CD14-positive monocyte (primary cell): Measurements from ENCODE around the gene TMEM244. TPM values are rescaled to one million over a fixed set of nuclear protein-coding genes. Genes with fewer than 3 reads are reported as not detected.

Experiments used
- DNase-seq, 3 donors: peaks; one replicate each; pipeline ENCODE4 v3.0.0-alpha.2; 2011 to 2022
- H2AFZ ChIP-seq: 2 replicates; pipeline ENCODE4 v1.6.0; 2012; ENCODE audit warnings: mild to moderate bottlenecking, low read depth, low read length, inconsistent platforms; ENCODE audit not compliant: insufficient read depth, poor library complexity, severe bottlenecking
- H3K27ac ChIP-seq, 2 donors: 1 replicate in 1 of 2; 2 replicates in 1 of 2; pipeline ENCODE4 v1.5.1; 2012 to 2013; ENCODE audit warnings: low read length in 2 of 2, control low read depth in 1 of 2, inconsistent platforms in 1 of 2, low read depth in 1 of 2, mild to moderate bottlenecking in 1 of 2
- H3K27me3 ChIP-seq, 2 donors: one replicate each; pipeline versions ENCODE4 v1.6.0 to v1.6.1; 2011 to 2013; ENCODE audit warnings: low read length in 2 of 2; ENCODE audit not compliant: control insufficient read depth in 2 of 2, insufficient read depth in 2 of 2
- H3K36me3 ChIP-seq, 2 donors: replicated peaks in 1 of 2; 1 replicate in 1 of 2; 2 replicates in 1 of 2; pipeline versions ENCODE4 v1.5.1 to v1.6.1; 2012 to 2013; ENCODE audit warnings: low read length in 2 of 2, control low read depth in 1 of 2, inconsistent platforms in 1 of 2, mild to moderate bottlenecking in 1 of 2; ENCODE audit not compliant: insufficient read depth in 2 of 2, control insufficient read depth in 1 of 2
- H3K4me1 ChIP-seq, 2 donors: 1 replicate in 1 of 2; 2 replicates in 1 of 2; pipeline versions ENCODE4 v1.5.1 to v1.6.1; 2012 to 2013; ENCODE audit warnings: low read length in 2 of 2, control low read depth in 1 of 2, inconsistent platforms in 1 of 2, mild to moderate bottlenecking in 1 of 2, moderate library complexity in 1 of 2; ENCODE audit not compliant: insufficient read depth in 2 of 2, control insufficient read depth in 1 of 2
- H3K4me2 ChIP-seq: replicated peaks from 2 replicates; pipeline ENCODE3; 2012; ENCODE audit warnings: low read length, moderate library complexity, mild to moderate bottlenecking; ENCODE audit not compliant: poor library complexity, severe bottlenecking; ENCODE audit errors: extremely low read depth
- H3K4me3 ChIP-seq, 3 experiments: fragments of 200-600 bp in 1 of 3; sonication (generic) in 1 of 3; replicated peaks in 1 of 3; 1 replicate in 2 of 3; 2 replicates in 1 of 3; pipeline ENCODE4 v1.5.1; 2011 to 2013; ENCODE audit warnings: low read length in 3 of 3, mild to moderate bottlenecking in 3 of 3, control low read depth in 2 of 3, low read depth in 2 of 3, inconsistent platforms in 1 of 3, moderate library complexity in 1 of 3
- H3K79me2 ChIP-seq: 2 replicates; pipeline ENCODE4 v1.6.0; 2012; ENCODE audit warnings: mild to moderate bottlenecking, control low read depth, inconsistent platforms, low read length, moderate library complexity; ENCODE audit not compliant: insufficient read depth
- H3K9ac ChIP-seq: 2 replicates; pipeline ENCODE4 v1.6.0; 2017; ENCODE audit warnings: low read length, mild to moderate bottlenecking; ENCODE audit not compliant: insufficient read depth, poor library complexity, severe bottlenecking
- H3K9me3 ChIP-seq, 2 donors: replicated peaks in 1 of 2; 1 replicate in 1 of 2; 2 replicates in 1 of 2; pipeline versions ENCODE4 v1.5.1 to v1.6.1; 2012 to 2013; ENCODE audit warnings: low read length in 2 of 2, control low read depth in 1 of 2; ENCODE audit not compliant: control insufficient read depth in 1 of 2, insufficient read depth in 1 of 2
- H4K20me1 ChIP-seq: 2 replicates; pipeline ENCODE4 v1.6.0; 2012; ENCODE audit warnings: mild to moderate bottlenecking, low read length, control low read depth, moderate library complexity; ENCODE audit not compliant: insufficient read depth
- H3K27ac Mint-ChIP-seq, 7 donors: one replicate each; pipeline ENCODE4 v1.8.0; 2020; ENCODE audit warnings: mild to moderate bottlenecking in 7 of 7, mixed read lengths in 7 of 7, moderate library complexity in 6 of 7, inconsistent platforms in 2 of 7
- H3K27me3 Mint-ChIP-seq, 3 donors: one replicate each; pipeline ENCODE4 v1.8.0; 2021 to 2022; ENCODE audit warnings: low read depth in 3 of 3, mild to moderate bottlenecking in 3 of 3, mixed read lengths in 3 of 3, moderate library complexity in 3 of 3, inconsistent platforms in 1 of 3
- H3K36me3 Mint-ChIP-seq, 2 donors: one replicate each; pipeline ENCODE4 v1.8.0; 2020; ENCODE audit warnings: mixed read lengths in 2 of 2, inconsistent platforms in 1 of 2, mild to moderate bottlenecking in 1 of 2
- H3K4me1 Mint-ChIP-seq: one replicate; pipeline ENCODE4 v1.8.0; 2020; ENCODE audit warnings: mild to moderate bottlenecking, mixed read lengths
- H3K4me3 Mint-ChIP-seq, 2 donors: one replicate each; pipeline ENCODE4 v1.8.0; 2020; ENCODE audit warnings: mild to moderate bottlenecking in 2 of 2, mixed read lengths in 2 of 2, moderate library complexity in 1 of 2
- H3K9me3 Mint-ChIP-seq, 7 donors: one replicate each; pipeline ENCODE4 v1.8.0; 2020 to 2022; ENCODE audit warnings: mixed read lengths in 7 of 7, mild to moderate bottlenecking in 6 of 7, moderate library complexity in 6 of 7, inconsistent platforms in 2 of 7
- WGBS: methylation state at CpG from one replicate; pipeline ENCODE4 v1.1.5; 2013; ENCODE audit warnings: missing lambda C conversion rate; ENCODE audit not compliant: insufficient coverage; 5-methylcytosine and 5-hydroxymethylcytosine counted together
- intact Hi-C, 2 donors: fragments of 100-400 bp; cut with micrococcal nuclease; formaldehyde crosslinking; loops; one replicate each; pipeline versions ENCODE4 v1.15.0 to v1.15.1; 2023
- polyA plus RNA-seq, 3 donors: library from polyadenylated mRNA; depleted of rRNA in 1 of 3; unstranded in 2 of 3; stranded (reverse) in 1 of 3; fragments of 300-500 nt in 2 of 3; fragments of >200 nt in 1 of 3; fragmentation: Illumina TruSeq in 2 of 3; gene quantifications; 1 replicate in 2 of 3; 2 replicates in 1 of 3; pipeline ENCODE4 v1.2.3, GENCODE V29; 2012 to 2021
- TF ChIP-seq, protein P1 (sequence below): fragments of 200-600 bp; IDR thresholded peaks from one replicate; pipeline ENCODE4 v1.8.0; 2022; ENCODE audit warnings: antibody characterized with exemption, mild to moderate bottlenecking

Gene TMEM244
- polyA plus RNA-seq, 3 donors: not detected

DNA sequence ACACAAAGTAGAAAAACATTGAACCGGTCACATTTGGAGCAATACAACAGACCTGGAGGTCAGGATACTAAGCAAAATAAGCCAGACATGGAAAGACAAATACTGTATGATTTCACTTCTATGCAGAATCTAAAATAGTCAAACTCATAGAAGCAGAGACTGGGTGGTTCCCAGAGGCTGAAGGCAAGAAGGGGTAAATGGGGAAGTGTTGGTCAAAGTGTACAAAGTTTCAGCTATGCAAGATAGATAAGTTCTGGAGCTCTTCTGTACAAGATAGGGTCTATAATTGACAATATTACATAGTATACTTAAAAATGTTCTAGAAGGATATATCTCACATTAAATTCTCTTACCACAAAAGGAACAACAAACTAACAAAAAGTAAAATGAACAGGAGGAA, 70.3 kb downstream of the TMEM244 start:
- H2AFZ ChIP-seq: no peak overlapping the region
- peaks cover 0 to 2% (median 0%) of the 10 kb centered on the region in 3 donors for H3K27me3 Mint-ChIP-seq
- H3K4me1 Mint-ChIP-seq: peaks cover 7% of the 10 kb centered on the region
- H3K27ac ChIP-seq: no peak overlapping the region
- no peak overlapping the region for H3K9ac ChIP-seq
- H3K9me3 Mint-ChIP-seq: peaks cover 0 to 3% (median 0%) of the 10 kb centered on the region in 7 donors
- no peaks in the 10 kb centered on the region for H3K36me3 ChIP-seq
- no peak overlapping the region for H3K4me3 ChIP-seq
- no peak overlapping the region for H3K4me2 ChIP-seq
- no peaks in the 10 kb centered on the region for H3K79me2 ChIP-seq
- intact Hi-C loops: no loop called here
- H4K20me1 ChIP-seq: no peaks in the 10 kb centered on the region
- TF ChIP-seq, protein P1, sequence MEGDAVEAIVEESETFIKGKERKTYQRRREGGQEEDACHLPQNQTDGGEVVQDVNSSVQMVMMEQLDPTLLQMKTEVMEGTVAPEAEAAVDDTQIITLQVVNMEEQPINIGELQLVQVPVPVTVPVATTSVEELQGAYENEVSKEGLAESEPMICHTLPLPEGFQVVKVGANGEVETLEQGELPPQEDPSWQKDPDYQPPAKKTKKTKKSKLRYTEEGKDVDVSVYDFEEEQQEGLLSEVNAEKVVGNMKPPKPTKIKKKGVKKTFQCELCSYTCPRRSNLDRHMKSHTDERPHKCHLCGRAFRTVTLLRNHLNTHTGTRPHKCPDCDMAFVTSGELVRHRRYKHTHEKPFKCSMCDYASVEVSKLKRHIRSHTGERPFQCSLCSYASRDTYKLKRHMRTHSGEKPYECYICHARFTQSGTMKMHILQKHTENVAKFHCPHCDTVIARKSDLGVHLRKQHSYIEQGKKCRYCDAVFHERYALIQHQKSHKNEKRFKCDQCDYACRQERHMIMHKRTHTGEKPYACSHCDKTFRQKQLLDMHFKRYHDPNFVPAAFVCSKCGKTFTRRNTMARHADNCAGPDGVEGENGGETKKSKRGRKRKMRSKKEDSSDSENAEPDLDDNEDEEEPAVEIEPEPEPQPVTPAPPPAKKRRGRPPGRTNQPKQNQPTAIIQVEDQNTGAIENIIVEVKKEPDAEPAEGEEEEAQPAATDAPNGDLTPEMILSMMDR: no peak
- H3K9me3 ChIP-seq: no peaks in the 10 kb centered on the region
- WGBS: no CpG with 5 or more reads among the region's 1 CpG
- H3K27me3 ChIP-seq: no peaks in the 10 kb centered on the region
- H3K4me1 ChIP-seq: no peaks in the 10 kb centered on the region
- no peak overlapping the region for H3K4me3 Mint-ChIP-seq
- H3K36me3 Mint-ChIP-seq: no peaks in the 10 kb centered on the region
- no peak for DNase-seq
- H3K27ac Mint-ChIP-seq: no peak overlapping the region

GRCh38 chr6:129789974-129790373, 71.1 kb downstream of the TMEM244 start:
- Mint-ChIP-seq H3K36me3 (no peaks in the 10 kb centered on the region), H3K4me1 (peaks cover 7% of the 10 kb centered on the region), H3K27ac (no peak overlapping the region), H3K27me3 (peaks cover 0 to 2% (median 0%) of the 10 kb centered on the region in 3 donors), H3K9me3 (peaks cover 0 to 3% (median 0%) of the 10 kb centered on the region in 7 donors), H3K4me3 (no peak overlapping the region)
- DNase-seq: no peak
- H3K4me1 ChIP-seq: no peaks in the 10 kb centered on the region
- H3K27me3 ChIP-seq: no peaks in the 10 kb centered on the region
- H3K4me2 ChIP-seq: no peak overlapping the region
- H3K36me3 ChIP-seq: no peaks in the 10 kb centered on the region
- H3K79me2 ChIP-seq: no peaks in the 10 kb centered on the region
- H3K4me3 ChIP-seq: no peak overlapping the region
- no peak overlapping the region for H2AFZ ChIP-seq
- intact Hi-C loops: no loop called here
- TF ChIP-seq, protein P1: no peak
- no peak overlapping the region for H3K9ac ChIP-seq
- no peaks in the 10 kb centered on the region for H3K9me3 ChIP-seq
- no peak overlapping the region for H3K27ac ChIP-seq
- no peaks in the 10 kb centered on the region for H4K20me1 ChIP-seq
